ENCODE results near the gene TRIP10. TPM values are rescaled to one million over a fixed set of nuclear protein-coding genes. Genes with fewer than 3 reads are reported as not detected.

TRIP10 gene
- polyA plus RNA-seq, 3 donors = 1.5 to 2.4 (median 1.9) TPM

DNA sequence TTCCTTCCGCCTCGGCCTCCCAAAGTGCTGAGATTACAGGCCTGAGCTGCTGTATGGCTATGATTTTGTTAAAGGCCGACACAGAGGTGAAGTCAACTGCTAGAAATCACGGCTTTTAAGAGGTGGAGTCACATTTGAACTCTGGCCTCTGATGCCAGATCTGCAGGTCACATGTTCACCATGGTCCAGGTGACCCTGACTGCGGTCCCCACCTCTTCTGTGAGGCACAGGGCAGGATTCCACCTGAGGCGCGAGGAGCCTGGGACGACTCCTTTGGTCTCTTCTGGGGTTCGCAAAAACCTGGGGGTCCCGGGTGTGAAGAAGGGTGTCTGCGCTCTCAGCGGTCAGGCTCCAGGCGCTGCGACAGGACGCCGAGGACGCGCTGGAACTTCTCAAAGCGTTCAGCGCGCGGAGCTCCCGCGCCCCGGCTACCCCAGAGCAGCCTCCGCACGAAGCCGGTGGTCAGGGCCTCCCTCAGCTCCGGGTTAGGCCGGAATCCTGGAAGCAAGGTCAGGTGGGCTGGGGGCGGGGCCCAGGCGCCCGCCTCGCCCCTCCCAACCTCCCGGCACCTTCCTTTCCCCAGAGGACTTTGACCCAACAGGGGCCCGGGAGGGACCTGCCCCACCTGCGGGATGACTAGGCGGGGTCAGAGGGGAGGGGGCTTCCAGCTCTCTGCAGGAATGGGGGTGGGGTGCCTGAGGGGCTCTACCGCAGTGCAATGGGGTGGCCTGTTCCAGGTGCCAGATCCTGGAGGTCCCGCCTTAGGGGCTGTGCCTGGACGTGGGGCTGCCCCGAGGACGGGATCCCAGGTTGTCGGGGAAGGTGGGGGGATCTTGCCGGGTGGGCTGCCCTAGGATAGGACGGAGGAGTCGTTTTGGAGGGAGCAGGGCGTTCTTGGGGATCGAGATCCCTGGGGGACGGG is 13.0 kb downstream of the TRIP10 start:
- Histone ChIP-seq H3K9me3 (replicated peaks in 1 of 2; ENCODE audit: control insufficient read depth in 1 of 2, insufficient read depth in 1 of 2, low read length in 2 of 2) (no peaks in the 10 kb centered on the region), H3K4me1 (ENCODE audit: control insufficient read depth in 1 of 2, insufficient read depth in 2 of 2, low read length in 2 of 2) (peaks cover 13 to 19% of the 10 kb centered on the region in 2 donors), H4K20me1 (ENCODE audit: insufficient read depth, low read length) (no peaks in the 10 kb centered on the region), H3K36me3 (replicated peaks in 1 of 2; ENCODE audit: control insufficient read depth in 1 of 2, insufficient read depth in 2 of 2, low read length in 2 of 2) (no peaks in the 10 kb centered on the region), H3K4me2 (replicated peaks; ENCODE audit: extremely low read depth, low read length, poor library complexity, severe bottlenecking) (peak overlapping the region; percentile 78), H3K27me3 (ENCODE audit: control insufficient read depth in 2 of 2, insufficient read depth in 2 of 2, low read length in 2 of 2) (no peaks in the 10 kb centered on the region), H3K9ac (ENCODE audit: insufficient read depth, low read length, poor library complexity, severe bottlenecking) (peak overlapping the region; percentile 53), H2AFZ (ENCODE audit: insufficient read depth, low read depth, low read length, poor library complexity, severe bottlenecking) (peak overlapping the region; percentile 75), H3K79me2 (ENCODE audit: insufficient read depth, low read length) (no peaks in the 10 kb centered on the region), H3K4me3 (replicated peaks in 1 of 3; ENCODE audit: low read depth in 2 of 3, low read length in 3 of 3) (peak overlapping the region in 1 of 3 experiments; percentile 73), H3K27ac (ENCODE audit: low read depth in 1 of 2, low read length in 2 of 2) (no peak overlapping the region)
- no peaks in the 10 kb centered on the region for H3K9me3 Mint-ChIP-seq
- peaks cover 13% of the 10 kb centered on the region for H3K4me1 Mint-ChIP-seq
- 82% methylated on average over 40 of the region's 50 CpGs for WGBS (ENCODE audit: insufficient coverage)
- H3K4me3 Mint-ChIP-seq = peak overlapping the region; percentile 76 to 87
- no peak for TF ChIP-seq CTCF (IDR thresholded peaks at IDR 0.05)
- no peaks in the 10 kb centered on the region for H3K36me3 Mint-ChIP-seq
- peak overlapping the region in 3 of 7 donors; percentile 86 to 93 (median 92) for H3K27ac Mint-ChIP-seq
- no peak for DNase-seq
- H3K27me3 Mint-ChIP-seq (ENCODE audit: low read depth in 3 of 3) = peaks cover 2 to 13% (median 11%) of the 10 kb centered on the region in 3 donors
- intact Hi-C loops (cut with micrococcal nuclease) = no loop called here

DNA sequence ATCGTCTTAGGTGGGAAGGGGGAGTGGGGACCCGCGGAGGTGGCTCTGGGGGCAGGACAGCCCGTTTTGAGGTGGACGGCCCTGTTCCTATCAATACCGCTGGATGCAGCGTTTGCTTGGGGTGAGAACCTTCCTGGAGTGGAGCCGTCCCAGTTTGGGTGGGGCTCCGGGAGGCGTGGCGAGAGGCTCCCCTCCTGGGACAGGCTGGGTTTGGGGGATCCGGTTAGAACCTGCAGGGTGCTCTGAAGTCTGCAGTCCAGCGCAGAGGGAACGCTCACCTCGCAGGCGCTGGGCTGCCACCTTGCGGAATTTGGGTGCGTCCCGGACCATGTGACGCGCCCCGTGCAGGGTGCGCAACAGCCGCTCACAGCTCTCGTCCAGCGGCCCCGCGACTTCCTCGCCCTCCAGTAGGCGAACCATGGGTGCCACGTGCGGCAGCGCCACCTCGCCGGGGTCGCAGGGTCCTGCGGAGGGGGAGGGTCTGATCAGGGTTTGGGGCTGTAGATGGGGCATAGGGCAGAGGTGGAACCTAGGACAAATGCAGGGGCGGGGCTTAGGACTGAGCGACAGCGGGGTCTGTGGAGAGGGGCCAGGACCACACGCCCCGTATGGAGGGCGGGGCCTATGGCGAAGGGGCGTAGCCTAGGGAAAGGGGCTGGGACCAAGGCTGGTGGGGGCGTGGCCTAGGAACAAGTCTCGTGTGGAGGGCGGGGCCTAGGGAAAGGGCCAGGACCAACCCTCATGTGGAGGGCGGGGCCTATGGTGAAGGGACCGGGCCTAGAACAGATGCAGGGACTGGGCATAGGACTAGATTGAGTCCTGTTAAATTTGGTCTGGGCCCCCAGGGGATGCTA is 13.9 kb downstream of the TRIP10 start:
- Histone ChIP-seq H3K4me2 (replicated peaks; ENCODE audit: extremely low read depth, low read length, poor library complexity, severe bottlenecking) (peak overlapping the region; percentile 78), H3K79me2 (ENCODE audit: insufficient read depth, low read length) (no peaks in the 10 kb centered on the region), H2AFZ (ENCODE audit: insufficient read depth, low read depth, low read length, poor library complexity, severe bottlenecking) (peak overlapping the region; percentile 75), H3K4me3 (replicated peaks in 1 of 3; ENCODE audit: low read depth in 2 of 3, low read length in 3 of 3) (peak overlapping the region; percentile 2 to 73 (median 35)), H3K9me3 (replicated peaks in 1 of 2; ENCODE audit: control insufficient read depth in 1 of 2, insufficient read depth in 1 of 2, low read length in 2 of 2) (no peaks in the 10 kb centered on the region), H4K20me1 (ENCODE audit: insufficient read depth, low read length) (no peaks in the 10 kb centered on the region), H3K27me3 (ENCODE audit: control insufficient read depth in 2 of 2, insufficient read depth in 2 of 2, low read length in 2 of 2) (no peaks in the 10 kb centered on the region), H3K4me1 (ENCODE audit: control insufficient read depth in 1 of 2, insufficient read depth in 2 of 2, low read length in 2 of 2) (peaks cover 13 to 19% of the 10 kb centered on the region in 2 donors), H3K27ac (ENCODE audit: low read depth in 1 of 2, low read length in 2 of 2) (peak overlapping the region; percentile 61 to 73), H3K36me3 (replicated peaks in 1 of 2; ENCODE audit: control insufficient read depth in 1 of 2, insufficient read depth in 2 of 2, low read length in 2 of 2) (no peaks in the 10 kb centered on the region), H3K9ac (ENCODE audit: insufficient read depth, low read length, poor library complexity, severe bottlenecking) (peak overlapping the region; percentile 53)
- Mint-ChIP-seq H3K27me3 (ENCODE audit: low read depth in 3 of 3) (peaks cover 2 to 14% (median 11%) of the 10 kb centered on the region in 3 donors), H3K36me3 (no peaks in the 10 kb centered on the region), H3K4me3 (peak overlapping the region; percentile 76 to 87), H3K4me1 (peaks cover 13% of the 10 kb centered on the region), H3K9me3 (no peaks in the 10 kb centered on the region), H3K27ac (peak overlapping the region; percentile 85 to 93 (median 88))
- peak; percentile 81 to 89 (median 84) for DNase-seq
- intact Hi-C loops (cut with micrococcal nuclease) = no loop called here
- WGBS (ENCODE audit: insufficient coverage) = 1% methylated on average over 43 of the region's 50 CpGs
- TF ChIP-seq CTCF (IDR thresholded peaks at IDR 0.05) = peak; percentile 70
